Medulla oblongata (tissue), 1 donor: ENCODE data around the gene GATAD2A.
"Not testable (repeated sequence)": the region's sequence is repeated elsewhere in the genome, so short reads cannot be mapped to it uniquely, and the experiment has no call there.

ENCODE experiments used
- DNase-seq: peaks from one replicate; pipeline ENCODE4 v3.0.0-alpha.2; 2015; ENCODE audit errors: extremely low spot score

Gene GATAD2A

DNA sequence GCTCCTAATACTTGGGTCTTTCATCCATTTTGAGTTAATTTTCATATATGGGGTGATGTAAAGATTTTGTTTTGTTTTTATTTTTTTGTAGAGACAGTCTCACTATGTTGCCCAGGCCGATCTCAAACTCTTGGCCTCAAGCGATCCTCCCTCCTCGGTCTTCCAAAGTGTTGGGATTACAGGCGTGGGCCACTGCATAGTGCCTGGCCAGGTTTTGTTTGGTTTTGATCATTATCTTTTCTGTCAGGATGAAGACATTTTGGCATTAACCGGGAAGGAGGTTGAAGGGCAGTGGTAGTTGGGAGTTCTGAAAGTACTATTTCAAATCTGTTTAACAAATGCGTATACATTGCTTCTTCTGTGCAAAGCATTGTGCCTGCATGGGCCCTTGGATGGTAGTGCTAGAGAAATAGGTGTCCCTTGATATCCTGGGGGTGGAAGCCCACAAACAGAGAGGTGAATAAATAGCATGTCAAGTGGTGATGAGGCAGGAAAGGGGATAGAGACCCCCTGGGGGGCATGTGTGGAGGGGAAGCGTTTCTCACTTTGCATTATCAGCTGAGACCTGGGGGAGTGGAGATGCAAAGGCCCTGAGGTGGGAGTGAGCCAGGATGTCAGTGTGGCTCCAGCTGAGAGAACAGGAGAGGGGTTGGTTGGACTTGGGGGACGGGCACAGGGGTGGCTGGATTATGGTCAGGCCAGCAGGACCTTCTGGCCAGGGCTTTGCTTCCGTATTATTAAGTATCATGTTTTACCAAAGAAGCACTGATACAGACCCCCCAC, 41.4 kb downstream of the GATAD2A start:
- DNase-seq, result no peak

DNA sequence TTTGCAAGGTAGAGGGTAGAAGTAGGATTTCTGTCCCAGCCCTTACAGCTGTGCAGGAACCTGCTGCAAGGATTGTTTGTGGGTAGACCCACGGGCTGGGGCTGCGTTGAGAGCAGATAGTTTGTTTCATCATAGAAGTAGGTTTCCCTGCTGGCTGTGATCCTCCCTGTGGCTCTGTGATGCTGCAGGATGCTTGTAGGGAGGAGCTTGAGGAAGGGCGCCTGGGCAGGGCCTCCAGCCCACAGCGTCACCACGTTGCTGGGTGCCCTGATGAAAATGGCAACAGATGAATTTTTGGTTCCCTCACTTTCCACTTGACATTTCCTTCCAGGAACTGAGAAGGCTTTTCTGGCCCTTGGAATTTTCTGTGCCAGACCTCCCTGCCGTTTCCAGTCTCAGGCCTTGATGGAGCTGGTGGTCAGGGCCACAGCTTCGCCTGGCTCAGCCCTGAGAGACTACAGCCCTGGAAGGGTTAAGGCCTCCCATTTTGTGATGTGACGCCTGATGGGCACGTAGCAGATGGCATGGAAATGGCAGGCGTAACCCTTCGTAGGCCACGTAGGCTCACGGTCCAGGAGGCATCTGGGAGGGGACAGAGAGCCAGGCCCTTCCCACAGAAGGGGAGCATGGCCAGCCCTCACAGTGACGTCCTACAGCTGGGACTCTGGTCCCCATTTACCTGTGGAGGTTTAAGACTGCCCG, 42.2 kb downstream of the GATAD2A start:
- no peak for DNase-seq

DNA sequence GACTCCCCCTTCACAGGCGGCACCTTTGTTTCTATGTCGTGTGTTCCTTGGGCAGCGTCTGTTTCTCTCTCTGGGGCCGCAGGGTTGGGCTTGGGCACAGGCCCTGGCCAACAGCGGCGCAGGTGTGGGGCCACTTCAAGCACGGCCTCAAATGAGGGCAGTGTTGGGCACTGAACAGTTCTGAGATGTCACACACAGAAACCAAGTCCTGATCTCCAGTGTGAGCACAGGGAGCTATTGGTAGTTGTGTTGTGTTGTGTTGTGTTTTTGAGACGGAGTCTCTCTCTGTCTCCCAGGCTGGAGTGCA, 42.7 kb downstream of the GATAD2A start:
- DNase-seq, result no peak

DNA sequence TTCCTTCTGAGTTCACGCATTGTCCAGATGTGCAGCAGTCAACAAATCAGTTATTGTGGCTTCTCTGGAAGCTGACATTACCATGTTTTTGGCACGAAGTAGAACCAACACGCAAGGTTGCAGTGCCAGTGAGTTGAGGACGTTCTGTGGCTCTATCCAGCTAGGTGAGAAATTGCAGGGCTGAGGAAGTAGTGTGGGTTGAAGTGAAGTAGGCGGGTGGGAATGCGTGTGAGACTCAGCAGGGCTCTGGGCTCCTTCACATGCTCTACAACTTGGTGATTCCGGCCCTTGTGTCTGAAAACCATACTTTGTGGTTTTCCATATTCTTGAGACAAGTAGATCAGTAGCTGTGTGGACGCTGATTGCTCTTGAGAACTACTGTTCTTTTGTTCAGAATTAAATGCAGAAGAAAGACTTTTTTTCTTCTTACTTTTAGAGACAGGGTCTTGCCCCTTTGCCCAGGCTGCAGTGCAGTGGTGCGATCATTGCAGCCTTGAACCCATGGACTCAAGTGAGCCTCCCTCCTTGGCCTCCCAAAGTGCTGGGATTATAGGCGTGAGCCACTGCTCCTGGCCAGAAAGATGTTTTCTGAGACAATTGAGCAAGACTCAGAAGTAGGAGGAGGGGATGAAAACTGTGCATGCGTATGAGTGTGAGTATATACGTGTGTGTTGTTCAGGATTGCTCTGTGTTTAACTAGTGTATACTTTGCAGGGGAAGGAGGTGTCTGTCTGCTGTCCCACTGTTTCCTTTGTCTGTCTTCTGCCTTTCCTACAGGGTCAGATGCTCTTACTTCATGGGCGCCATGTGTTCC, 46.2 kb downstream of the GATAD2A start:
- DNase-seq, result no peak

DNA sequence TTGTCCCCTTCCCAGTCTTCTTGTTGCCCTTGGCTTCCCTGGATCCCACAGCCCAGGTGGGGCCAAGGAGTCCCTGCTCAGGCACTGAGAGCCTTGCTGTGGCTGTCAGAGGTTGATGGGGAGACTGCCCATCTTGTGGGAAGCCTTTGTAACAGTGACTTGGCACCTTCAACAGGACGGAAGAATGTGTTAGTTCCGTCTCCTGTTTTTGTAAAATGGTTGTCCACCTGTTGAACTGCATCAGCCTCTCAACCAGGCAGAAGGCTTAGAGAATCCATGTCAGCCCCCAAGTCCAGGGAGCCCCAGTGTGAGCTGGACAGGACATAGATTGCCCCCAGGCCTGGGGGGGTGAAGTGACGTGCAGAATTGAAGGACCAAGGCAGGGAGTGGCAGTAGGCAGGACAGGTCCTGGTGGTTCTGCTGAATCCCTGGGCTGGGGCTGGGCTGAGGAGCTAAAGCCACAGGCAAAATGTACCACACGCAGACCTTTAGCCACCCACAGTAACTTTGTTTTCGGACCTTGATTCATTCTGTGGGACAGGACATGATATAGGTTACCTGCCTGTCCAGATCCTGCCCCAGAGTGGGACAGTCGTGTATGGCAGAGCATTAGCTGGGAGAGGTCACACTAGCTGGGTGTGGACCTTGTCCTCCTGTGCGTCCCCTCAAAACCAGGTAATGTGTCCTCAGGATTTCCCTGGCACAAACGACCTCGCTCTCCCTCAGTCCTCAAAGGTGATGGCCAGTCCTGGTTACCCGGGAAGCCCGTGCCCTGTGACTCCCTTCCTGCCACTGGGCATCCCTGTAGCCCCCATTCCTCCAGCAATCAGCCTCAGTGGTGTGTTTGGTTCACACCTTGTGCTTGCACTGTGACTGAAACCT, 47.0 kb downstream of the GATAD2A start:
- DNase-seq, result no peak

DNA sequence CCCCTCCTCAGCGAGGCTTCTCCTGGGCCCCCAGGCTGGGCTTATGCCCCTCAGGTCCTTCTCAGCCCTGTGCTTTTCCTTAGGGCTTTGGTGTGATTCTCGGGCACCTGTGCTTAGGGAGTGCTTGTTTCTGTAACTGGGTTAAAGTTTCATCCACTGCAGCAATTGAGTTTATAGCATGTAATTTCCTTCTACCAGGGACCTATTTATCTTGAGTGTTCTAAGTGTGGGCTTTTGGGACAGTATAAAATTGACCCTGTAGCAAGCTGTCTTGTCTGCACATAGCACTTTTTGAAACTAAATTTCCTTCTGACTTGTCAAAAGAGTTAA, 47.6 kb downstream of the GATAD2A start:
- DNase-seq, result no peak

DNA sequence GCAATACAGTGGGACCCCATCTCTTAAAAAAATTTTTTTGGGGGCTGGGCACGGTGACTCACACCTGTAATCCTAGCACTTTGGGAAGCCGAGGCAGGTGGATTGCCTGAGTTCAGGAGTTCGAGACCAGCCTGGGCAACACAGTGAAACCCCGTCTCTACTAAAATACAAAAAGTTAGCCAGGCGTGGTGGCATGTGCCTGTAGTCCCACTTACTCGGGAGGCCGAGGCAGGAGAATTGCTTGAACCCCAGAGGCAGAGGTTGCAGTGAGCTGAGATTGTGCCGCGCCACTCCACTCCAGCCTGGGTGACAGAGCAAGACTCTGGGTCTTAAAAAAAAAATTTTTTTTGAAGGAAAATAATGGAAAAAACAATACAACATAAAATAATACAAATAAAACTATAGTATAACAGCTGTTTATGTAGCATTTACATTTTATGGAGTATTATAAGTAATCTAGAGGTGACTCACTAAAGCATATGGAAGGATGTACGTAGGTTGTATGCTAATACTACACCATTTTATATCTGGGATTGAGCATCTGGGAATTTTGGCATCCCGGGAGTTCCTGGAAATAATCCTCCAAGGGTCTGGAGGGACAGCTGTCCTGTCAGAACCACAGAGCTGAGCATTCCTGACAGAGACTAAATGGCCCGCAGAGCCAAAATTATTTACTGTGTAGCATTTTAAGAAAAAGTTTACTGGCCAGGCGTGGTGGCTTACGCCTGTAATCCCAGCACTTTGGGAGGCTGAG, 49.9 kb downstream of the GATAD2A start:
- DNase-seq, result not testable (repeated sequence)

DNA sequence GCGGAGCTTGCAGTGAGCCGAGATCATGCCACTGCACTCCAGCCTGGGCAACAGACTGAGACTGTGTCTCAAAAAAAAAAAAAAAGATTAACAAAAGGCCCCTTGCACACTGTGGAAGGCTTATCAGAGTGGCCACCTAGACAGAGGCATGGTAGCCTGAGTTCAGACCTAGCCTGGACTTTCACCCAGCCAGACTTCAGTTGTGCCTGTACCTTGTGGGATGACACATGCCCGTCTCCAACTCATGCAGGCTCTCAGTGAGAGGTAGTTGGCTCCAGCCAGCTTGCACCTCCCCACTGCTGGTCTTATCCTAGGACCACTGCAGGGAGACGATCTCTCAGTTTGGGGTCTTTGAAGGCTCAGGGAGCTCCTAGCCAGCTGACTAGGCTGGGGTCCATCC, 52.2 kb downstream of the GATAD2A start:
- no peak for DNase-seq

DNA sequence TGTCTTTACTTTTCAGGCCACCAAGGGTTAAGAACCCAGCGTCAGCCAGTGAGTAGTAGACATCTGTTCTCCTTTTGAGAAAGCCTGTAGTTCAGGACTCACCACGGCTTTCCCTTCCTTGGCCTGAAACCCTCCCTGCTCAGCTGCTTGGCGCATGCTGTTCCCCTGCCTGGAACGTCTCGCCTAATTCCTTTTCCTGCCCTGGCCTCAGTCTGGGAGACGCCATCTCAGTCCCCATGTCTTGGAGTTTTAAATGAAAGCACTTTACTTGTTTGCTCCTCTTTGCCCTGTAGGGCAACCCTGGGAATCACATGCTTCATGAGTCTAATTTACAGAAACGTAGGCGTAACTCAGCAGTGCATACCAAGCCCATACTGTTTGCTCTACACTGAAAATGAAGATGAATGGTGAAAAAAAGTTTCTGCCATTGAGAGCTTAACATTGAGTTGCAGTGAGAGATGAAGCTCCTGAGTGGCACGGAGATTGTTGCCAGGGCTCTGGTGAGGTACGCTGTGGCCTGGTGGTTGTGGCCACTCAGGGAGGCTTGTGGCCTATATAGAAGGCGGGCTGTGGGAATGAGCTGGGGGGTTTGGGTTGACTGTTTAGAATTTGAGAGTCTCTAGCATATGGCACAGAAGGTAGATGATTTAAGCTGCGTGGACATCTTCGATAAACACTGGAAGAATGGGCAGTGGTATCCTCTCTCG, 52.8 kb downstream of the GATAD2A start:
- no peak for DNase-seq

DNA sequence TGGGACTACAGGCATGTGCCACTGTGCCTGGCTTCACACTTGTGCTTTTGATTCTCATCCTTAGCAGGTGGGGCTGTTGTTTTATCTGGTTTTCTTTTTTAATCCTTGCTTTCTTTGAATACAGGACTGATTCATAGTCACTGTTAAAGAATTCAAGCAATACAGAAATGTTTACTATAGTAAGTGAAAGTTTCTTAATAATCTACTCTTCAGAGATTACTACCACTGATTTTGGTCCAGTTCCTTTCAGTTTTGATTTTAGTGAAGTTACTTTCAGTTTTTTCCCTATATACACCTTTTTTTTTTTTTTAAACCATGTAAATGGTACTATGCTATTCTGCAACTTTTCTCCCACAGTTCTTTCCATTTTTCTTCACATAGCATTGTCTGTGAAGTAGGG, 53.6 kb downstream of the GATAD2A start:
- DNase-seq, result no peak

DNA sequence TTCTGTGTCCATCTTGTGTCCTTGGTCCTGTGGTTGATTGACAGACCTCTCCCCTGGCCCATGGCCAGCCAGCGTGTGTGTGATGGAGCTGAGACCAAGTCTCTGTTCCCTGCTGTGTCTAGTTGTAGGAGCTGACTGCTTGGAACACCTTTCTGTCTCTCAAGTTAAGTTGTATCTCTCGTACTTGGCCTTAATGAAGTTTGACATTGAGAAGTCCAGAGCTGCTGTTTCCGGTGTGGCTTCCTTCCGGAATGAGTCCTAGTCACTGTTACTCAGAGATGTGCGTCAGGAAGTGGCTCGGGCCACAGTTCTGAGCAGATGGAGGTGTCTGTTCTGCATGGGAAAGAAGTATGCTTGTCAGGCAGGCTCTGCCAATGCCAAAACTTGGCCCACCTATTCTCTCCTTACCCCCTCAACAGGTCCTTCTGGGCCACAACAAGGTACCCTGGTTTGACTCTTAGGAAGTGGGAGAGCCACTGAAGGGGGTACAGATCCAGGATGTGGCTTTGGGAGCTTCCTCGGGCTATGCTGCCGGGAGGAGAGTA, 54.3 kb downstream of the GATAD2A start:
- peak; percentile 40 for DNase-seq

DNA sequence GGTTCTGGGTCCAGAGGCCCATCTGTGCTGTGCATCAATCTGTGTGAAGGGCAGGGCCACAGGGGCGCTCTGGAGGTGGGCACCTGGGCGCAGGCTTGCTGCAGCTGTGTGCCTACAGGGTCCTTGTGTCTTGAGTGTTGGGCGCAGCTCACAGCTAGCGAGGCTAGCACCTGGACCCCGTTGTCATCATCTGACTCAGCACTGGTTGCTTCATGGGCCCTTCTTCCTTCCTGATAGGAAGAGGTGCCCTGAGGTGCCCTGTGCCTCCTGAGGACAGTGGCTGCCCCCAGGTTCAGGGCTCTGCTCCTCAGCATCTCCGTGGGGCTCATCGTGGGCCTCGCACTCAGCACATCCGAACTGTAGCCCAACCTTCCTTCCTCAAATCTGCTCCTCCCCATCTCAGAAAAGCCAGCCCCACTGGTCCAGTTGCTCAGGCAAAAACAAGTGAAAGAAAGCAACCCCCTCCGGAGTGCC, 54.8 kb downstream of the GATAD2A start:
- no peak for DNase-seq

DNA sequence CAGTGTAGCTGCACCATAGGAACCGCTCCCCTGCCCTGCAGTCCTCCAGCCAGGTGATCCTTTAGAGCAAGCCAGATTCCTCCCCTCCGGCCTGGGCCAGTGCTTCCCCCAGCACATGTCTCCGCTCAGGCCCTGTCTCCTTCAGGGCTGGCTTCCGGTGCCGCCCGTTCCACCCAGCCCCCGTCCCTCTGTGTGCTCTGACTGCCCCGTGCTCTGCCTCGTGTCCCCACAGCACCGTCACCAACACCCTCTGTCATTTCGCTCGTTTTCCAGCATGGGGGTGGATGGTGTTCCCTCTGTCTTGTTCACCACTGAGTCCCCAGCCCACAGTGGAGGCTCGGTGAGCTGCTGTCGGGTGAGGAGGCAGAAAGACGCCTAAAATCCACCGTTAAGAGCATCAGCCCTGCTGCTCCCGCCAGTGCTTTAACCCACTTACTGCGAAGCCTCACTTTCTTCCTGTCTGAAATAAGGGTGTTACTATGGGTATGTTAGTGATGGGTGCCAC, 55.3 kb downstream of the GATAD2A start:
- peak; percentile 71 for DNase-seq

DNA sequence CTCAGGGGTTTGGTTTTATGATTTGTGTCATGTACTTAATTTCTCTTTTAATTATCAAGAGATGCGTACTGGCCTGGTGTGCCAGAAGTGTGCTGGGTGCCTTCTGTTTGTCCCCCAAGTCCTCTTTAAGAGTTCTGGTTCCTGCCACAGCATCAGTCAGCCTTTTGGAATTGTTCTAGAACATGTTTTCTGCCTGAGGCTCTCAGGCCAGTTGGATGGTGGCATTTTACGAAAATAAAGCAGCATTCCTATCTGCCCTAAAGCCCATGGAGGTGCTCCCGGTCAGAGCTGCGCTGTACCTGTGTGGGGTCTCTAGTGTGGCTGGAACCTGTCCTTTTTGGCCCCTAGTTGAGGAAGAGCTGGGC, 55.8 kb downstream of the GATAD2A start:
- DNase-seq, result no peak

DNA sequence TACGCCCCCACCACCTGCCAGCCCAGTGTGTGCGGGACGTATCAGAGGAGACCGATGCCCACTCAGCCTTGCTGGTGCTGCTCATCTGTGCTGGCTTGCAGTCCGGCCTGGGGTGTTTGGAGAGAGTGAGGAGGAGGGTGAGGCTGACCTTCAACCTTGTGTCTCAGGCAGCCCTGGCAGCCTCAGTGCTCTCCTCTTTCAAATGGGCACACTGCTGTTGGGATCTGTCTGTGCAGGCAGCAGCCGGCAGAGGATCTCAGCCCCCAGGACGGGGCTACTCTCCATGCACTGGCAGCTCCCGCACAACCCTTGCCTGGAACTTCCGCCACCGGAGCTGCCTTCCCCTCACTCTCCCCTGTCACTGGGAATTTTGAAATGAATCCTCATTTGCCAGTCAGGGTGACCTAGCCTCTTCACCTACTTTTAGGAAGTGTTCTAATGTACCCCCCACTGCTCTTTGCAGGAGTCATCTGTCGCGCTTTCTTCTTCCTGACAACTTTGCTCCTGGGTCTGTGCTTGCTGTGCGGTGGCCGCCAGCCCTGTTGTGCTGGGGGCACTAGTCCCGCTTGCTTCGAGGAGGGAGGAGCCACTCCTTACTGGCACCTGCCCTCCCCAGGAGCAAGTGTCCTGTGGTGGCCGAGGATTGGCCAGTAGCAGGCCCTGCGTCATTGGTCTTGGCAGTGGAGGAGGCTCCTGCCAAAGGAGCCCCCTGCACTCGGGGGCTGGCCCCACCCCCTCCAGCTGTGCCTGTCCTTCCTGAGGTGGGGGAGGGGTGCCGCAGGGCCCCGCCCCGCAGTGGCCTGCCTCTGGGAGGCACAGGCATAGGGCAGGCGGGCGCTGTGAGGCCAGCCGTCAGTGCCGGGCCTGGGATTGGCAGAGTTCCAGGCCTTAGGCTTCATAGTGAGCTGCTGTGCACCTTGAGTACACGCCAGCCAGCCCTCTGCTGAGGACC, 56.5 kb downstream of the GATAD2A start:
- DNase-seq, result peak; percentile 38

DNA sequence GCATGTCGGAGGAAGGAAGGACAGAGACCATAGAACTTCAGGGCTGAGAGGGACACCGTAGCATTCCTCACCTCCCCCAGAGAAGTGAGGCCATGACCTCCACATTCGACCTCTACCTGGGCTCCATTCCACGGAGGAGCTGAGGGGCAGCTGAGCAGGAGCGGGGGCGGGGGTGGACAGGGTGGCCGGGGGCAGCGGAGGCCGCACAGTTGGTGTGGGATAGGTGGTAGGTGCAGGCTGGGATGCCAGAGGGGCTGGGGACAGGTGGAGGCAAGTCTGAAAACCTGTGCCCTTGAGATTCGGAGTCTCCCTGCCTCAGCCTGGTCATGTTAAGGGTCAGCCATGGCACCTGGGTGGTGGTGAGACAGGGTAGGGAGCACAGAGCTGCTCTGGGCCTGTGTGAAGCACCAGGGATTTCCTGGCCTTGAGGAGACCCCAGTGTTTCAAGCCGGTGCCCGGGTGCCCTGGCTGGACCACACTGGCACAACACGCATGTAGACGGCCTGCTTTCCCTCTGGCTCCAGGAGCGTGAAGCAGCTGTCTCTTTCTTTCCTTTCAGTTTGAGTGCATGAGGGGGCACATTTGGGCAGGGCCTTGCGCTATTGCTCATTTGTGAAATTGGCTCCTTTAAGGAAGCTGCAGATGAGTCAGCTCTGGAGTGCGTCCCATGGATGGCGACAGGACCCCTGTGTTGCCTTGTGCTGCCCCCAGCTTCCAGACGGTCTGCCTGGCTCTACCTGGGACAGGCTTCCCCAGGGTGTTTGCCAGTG, 58.1 kb downstream of the GATAD2A start:
- DNase-seq, result peak; percentile 30

DNA sequence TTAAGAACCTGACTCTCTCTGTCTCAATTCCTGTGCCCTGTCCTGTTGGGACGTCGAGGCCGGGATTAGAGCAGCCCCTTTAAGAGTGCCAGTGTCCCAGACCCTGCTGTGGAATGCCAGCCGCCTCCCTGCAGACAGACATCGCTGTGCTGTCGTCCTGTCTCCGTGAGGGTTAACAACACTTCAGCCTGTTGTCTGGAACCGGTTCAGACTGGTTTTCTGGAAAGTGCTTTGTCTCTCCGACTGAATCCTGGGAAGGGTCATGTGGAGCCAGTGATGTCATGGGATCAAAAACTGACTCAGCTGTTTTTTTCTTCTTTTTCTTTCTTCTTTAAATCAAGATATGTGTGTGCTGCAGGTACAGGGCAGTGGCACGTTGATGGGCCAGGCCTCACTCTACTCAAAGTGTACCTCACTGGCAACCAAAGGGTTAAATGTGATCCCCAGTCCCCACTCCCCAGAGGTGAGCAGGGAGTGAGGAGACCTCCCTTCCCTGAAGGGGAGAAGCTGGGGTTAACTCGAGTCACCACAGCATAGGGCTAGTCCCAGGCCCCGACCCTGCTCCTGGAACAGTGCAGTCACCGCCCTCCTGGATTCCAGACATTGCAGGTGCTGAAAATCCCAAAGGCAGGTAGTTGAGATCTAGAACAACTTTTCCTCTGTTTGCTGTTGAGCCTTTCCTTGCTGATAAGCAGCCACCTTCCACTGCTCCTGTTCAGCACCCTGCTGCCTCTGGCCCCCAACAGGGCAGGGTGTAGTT, 59.0 kb downstream of the GATAD2A start:
- DNase-seq, result peak; percentile 67
